Activated T-helper 2 cell treated with anti-CD3 and anti-CD28 coated beads, Interferon-gamma antibody, Interleukin-2, Interleukin-4, amounts not matched to agents 10 μg/mL and 5 μg/mL and 100 μg/mL, durations not matched to agents 14 hours and 24 hours and 36 hours (primary cell): ENCODE results near the gene IL12RB2. TPM values are rescaled to one million over a fixed set of nuclear protein-coding genes. Genes with fewer than 3 reads are reported as not detected.
"Not testable (repeated sequence)": the region's sequence is repeated elsewhere in the genome, so short reads cannot be mapped to it uniquely, and the experiment has no call there.

Source experiments
- DNase-seq: peaks from one replicate; pipeline ENCODE4 v3.0.0; 2021; ENCODE audit warnings: low spot score
- H3K27ac Mint-ChIP-seq: one replicate; pipeline ENCODE4 v1.8.0; 2021; ENCODE audit warnings: mixed read lengths
- H3K27me3 Mint-ChIP-seq: one replicate; pipeline ENCODE4 v1.8.0; 2021; ENCODE audit warnings: low read depth, mixed read lengths
- H3K36me3 Mint-ChIP-seq: one replicate; pipeline ENCODE4 v1.8.0; 2021; ENCODE audit warnings: low read depth, mixed read lengths
- H3K4me1 Mint-ChIP-seq: one replicate; pipeline ENCODE4 v1.8.0; 2021; ENCODE audit warnings: low read depth, mixed read lengths
- H3K4me3 Mint-ChIP-seq: one replicate; pipeline ENCODE4 v1.8.0; 2021; ENCODE audit warnings: low read depth, mild to moderate bottlenecking, moderate library complexity, mixed read lengths
- H3K9me3 Mint-ChIP-seq: one replicate; pipeline ENCODE4 v1.8.0; 2021; ENCODE audit warnings: mixed read lengths
- intact Hi-C: fragments of 100-400 bp; cut with micrococcal nuclease; formaldehyde crosslinking; loops from one replicate; pipeline ENCODE4 v1.15.1; 2023
- total RNA-seq: library from RNA; stranded (reverse); gene quantifications from 2 replicates; pipeline ENCODE4 v1.2.3, GENCODE V29; 2022

Gene IL12RB2
- total RNA-seq, 1 donor from 2014 or later: 108 TPM

- H3K36me3 Mint-ChIP-seq: peaks cover 73% of the 10 kb centered on the region
- H3K4me1 Mint-ChIP-seq: peaks cover 9% of the 10 kb centered on the region
- DNase-seq: no peak
- no peak overlapping the region for H3K4me3 Mint-ChIP-seq
- H3K27me3 Mint-ChIP-seq: no peaks in the 10 kb centered on the region
- intact Hi-C loops: no loop called here
- H3K27ac Mint-ChIP-seq: no peak overlapping the region
- no peaks in the 10 kb centered on the region for H3K9me3 Mint-ChIP-seq
Measured at GRCh38 chr1:67393240-67393639, 85.6 kb downstream of the IL12RB2 start.

GRCh38 chr1:67393737-67394136, 86.1 kb downstream of the IL12RB2 start:
- no peak for DNase-seq
- Mint-ChIP-seq H3K36me3 (peaks cover 77% of the 10 kb centered on the region), H3K27me3 (no peaks in the 10 kb centered on the region), H3K9me3 (no peaks in the 10 kb centered on the region), H3K4me1 (peaks cover 10% of the 10 kb centered on the region), H3K4me3 (no peak overlapping the region), H3K27ac (no peak overlapping the region)
- intact Hi-C loops: no loop called here

GRCh38 chr1:67394548-67394947, 86.9 kb downstream of the IL12RB2 start:
- no peak overlapping the region for H3K27ac Mint-ChIP-seq
- no peaks in the 10 kb centered on the region for H3K27me3 Mint-ChIP-seq
- peaks cover 10% of the 10 kb centered on the region for H3K4me1 Mint-ChIP-seq
- H3K4me3 Mint-ChIP-seq: no peak overlapping the region
- DNase-seq: no peak
- H3K36me3 Mint-ChIP-seq: peaks cover 77% of the 10 kb centered on the region
- intact Hi-C loops: no loop called here
- no peaks in the 10 kb centered on the region for H3K9me3 Mint-ChIP-seq

GRCh38 chr1:67399199-67399993, 91.7 kb downstream of the IL12RB2 start:
- intact Hi-C loops: no loop called here
- DNase-seq: no peak
- Mint-ChIP-seq H3K9me3 (no peaks in the 10 kb centered on the region), H3K4me1 (peaks cover 11% of the 10 kb centered on the region), H3K4me3 (no peak overlapping the region), H3K36me3 (peaks cover 67% of the 10 kb centered on the region), H3K27ac (peak overlapping the region; percentile 49), H3K27me3 (no peaks in the 10 kb centered on the region)

GRCh38 chr1:67400029-67400786, 92.5 kb downstream of the IL12RB2 start:
- DNase-seq, H3K9me3 Mint-ChIP-seq, H3K4me3 Mint-ChIP-seq, H3K27me3 Mint-ChIP-seq: not testable (repeated sequence)
- Mint-ChIP-seq H3K27ac (peak overlapping the region; percentile 55), H3K36me3 (peaks cover 73% of the 10 kb centered on the region), H3K4me1 (peaks cover 11% of the 10 kb centered on the region)
- intact Hi-C loops: loop anchor here (2.0 to 5.0 kb wide), 2 partner anchors 29 to 48 kb away; no protein-coding TSS in a partner anchor

GRCh38 chr1:67401443-67401842, 93.8 kb downstream of the IL12RB2 start:
- Mint-ChIP-seq H3K9me3 (no peaks in the 10 kb centered on the region), H3K4me3 (no peak overlapping the region), H3K36me3 (peaks cover 70% of the 10 kb centered on the region), H3K4me1 (peaks cover 6% of the 10 kb centered on the region), H3K27ac (no peak overlapping the region), H3K27me3 (no peaks in the 10 kb centered on the region)
- intact Hi-C loops: loop anchor here (2.0 to 5.0 kb wide), 2 partner anchors 27 to 49 kb away; no protein-coding TSS in a partner anchor
- no peak for DNase-seq

GRCh38 chr1:67404212-67404620, 96.5 kb downstream of the IL12RB2 start:
- Mint-ChIP-seq H3K27ac (peak overlapping the region; percentile 33), H3K36me3 (peaks cover 56% of the 10 kb centered on the region), H3K9me3 (no peaks in the 10 kb centered on the region), H3K27me3 (no peaks in the 10 kb centered on the region), H3K4me1 (peaks cover 4% of the 10 kb centered on the region), H3K4me3 (no peak overlapping the region)
- no peak for DNase-seq
- intact Hi-C loops: loop anchor here (5.0 kb wide), 1 partner anchor 52 kb away; no protein-coding TSS in a partner anchor

- DNase-seq: no peak
- intact Hi-C loops: no loop called here
- H3K27me3 Mint-ChIP-seq: no peaks in the 10 kb centered on the region
- peaks cover 4% of the 10 kb centered on the region for H3K4me1 Mint-ChIP-seq
- peaks cover 56% of the 10 kb centered on the region for H3K36me3 Mint-ChIP-seq
- no peaks in the 10 kb centered on the region for H3K9me3 Mint-ChIP-seq
- H3K4me3 Mint-ChIP-seq: no peak overlapping the region
- H3K27ac Mint-ChIP-seq: no peak overlapping the region
Measured at GRCh38 chr1:67405473-67406245, 98.0 kb downstream of the IL12RB2 start.

GRCh38 chr1:67407498-67407897, 99.8 kb downstream of the IL12RB2 start:
- Mint-ChIP-seq H3K4me3 (no peak overlapping the region), H3K4me1 (peaks cover 2% of the 10 kb centered on the region), H3K27ac (peak overlapping the region; percentile 28), H3K27me3 (no peaks in the 10 kb centered on the region), H3K36me3 (peaks cover 60% of the 10 kb centered on the region), H3K9me3 (no peaks in the 10 kb centered on the region)
- intact Hi-C loops: no loop called here
- DNase-seq: no peak

- Mint-ChIP-seq H3K27me3 (no peaks in the 10 kb centered on the region), H3K27ac (peak overlapping the region; percentile 31), H3K36me3 (peaks cover 64% of the 10 kb centered on the region), H3K4me1 (peaks cover 2% of the 10 kb centered on the region), H3K9me3 (no peaks in the 10 kb centered on the region), H3K4me3 (no peak overlapping the region)
- intact Hi-C loops: no loop called here
- no peak for DNase-seq
Measured at GRCh38 chr1:67408148-67408547, 100.5 kb downstream of the IL12RB2 start.

- Mint-ChIP-seq H3K36me3 (peaks cover 84% of the 10 kb centered on the region), H3K4me1 (peaks cover 18% of the 10 kb centered on the region)
- H3K4me3 Mint-ChIP-seq, DNase-seq, intact Hi-C loops, H3K9me3 Mint-ChIP-seq, H3K27me3 Mint-ChIP-seq, H3K27ac Mint-ChIP-seq: not testable (repeated sequence)
Measured at GRCh38 chr1:67413101-67413500, 105.4 kb downstream of the IL12RB2 start.

- peaks cover 89% of the 10 kb centered on the region for H3K36me3 Mint-ChIP-seq
- intact Hi-C loops: no loop called here
- DNase-seq: no peak
- no peak overlapping the region for H3K4me3 Mint-ChIP-seq
- H3K27me3 Mint-ChIP-seq: no peaks in the 10 kb centered on the region
- H3K27ac Mint-ChIP-seq: no peak overlapping the region
- peaks cover 27% of the 10 kb centered on the region for H3K4me1 Mint-ChIP-seq
- no peaks in the 10 kb centered on the region for H3K9me3 Mint-ChIP-seq
Measured at GRCh38 chr1:67414574-67414973, 106.9 kb downstream of the IL12RB2 start.
